Activated CD8-positive, alpha-beta memory T cell treated with anti-CD3 and anti-CD28 coated beads for 36 hours (primary cell): ENCODE measurements around the gene BNC2. TPM values are rescaled to one million over a fixed set of nuclear protein-coding genes. Genes with fewer than 3 reads are reported as not detected.

Source experiments
- CTCF ChIA-PET: fragments of 350-600 bp; sonication (Branson Sonifier 250); formaldehyde crosslinking; loops from one replicate; lab custom pipeline; 2021; ENCODE audit warnings: antibody characterized with exemption; lab: Charles Lee
- POLR2A ChIA-PET: fragments of 350-600 bp; sonication (Branson Sonifier 250); formaldehyde crosslinking; loops from one replicate; lab custom pipeline; 2021; ENCODE audit warnings: antibody characterized with exemption; lab: Charles Lee
- total RNA-seq, 2 experiments: library from RNA; stranded (reverse); gene quantifications; one replicate each; pipeline ENCODE4 v1.2.3, GENCODE V29; 2021

BNC2 gene
- total RNA-seq, 2 experiments from 2014 or later = not detected

DNA sequence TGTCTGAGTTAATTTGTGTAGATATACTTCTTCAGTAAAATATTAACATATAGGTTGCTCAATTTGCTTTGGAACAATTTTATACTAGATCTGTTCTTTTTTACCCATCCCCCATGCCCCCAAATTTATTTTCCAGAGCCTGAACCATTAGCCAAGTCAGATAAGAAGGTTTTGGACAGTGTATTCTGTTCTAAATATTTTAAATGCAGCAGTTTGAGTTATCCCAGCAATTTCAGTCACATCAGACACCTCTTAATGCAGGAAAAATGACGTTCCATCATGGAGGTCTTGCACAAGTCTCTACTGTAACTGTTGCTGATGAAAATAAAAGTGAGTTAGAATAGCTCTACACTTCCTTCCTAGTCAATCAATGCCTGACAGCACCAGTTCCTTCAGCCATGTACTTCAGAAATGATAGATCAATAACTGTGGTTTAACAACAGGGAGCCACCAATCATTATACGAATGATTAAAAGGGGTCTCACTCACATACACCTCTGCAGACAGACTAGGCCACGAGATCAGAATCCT lies 215.8 kb downstream of the BNC2 start:
- ChIA-PET CTCF (no interaction called here), POLR2A (no interaction called here)

DNA sequence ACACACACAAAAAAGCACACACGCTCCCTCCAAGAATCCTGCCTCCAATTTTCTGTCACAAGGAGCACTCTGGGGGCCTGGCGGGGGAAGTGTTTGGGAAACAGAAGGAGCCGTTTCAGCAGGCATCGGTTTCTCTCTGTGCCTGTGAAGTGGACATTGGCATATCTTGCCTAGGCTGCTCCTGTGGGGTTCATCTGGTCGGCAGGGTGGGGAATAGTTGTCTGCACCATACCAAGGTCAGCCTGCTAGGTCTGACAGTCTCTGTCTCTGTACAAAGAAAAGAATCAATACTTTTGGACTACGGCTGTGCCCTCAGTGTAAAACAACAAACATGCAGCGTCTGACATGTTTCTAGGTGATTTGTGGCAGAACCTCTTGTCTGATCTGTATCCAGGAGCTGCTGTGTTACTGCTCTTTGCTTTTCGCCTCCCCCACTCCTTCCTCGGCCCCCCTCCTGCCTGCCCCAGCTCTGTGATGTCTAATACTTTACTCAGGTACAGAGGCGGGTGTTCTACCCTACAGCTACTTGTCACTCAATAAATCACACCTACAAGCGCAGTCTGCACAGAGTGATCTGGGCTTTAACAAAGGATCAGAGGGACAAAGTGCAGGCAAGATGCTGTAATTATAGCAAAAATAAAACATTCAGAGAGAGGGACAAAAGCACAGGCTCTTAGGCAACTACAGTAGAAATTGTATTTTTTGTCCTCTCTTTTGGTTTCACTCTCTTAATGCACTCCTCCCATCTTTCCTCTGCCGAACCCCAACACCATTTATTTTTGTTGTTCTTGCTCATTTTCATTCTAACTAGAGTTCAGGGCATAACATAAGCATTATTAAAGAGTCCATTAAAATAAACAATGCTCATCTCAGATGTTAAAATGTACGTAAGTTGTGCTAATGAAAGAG lies 216.7 kb downstream of the BNC2 start:
- CTCF ChIA-PET = no interaction called here
- POLR2A ChIA-PET = no interaction called here

GRCh38 chr9:16652582-16652981 lies 217.9 kb downstream of the BNC2 start:
- CTCF ChIA-PET = no interaction called here
- POLR2A ChIA-PET = no interaction called here

GRCh38 chr9:16651446-16651964 lies 219.0 kb downstream of the BNC2 start:
- CTCF ChIA-PET = no interaction called here

GRCh38 chr9:16645970-16646369 lies 224.5 kb downstream of the BNC2 start:
- POLR2A ChIA-PET = no interaction called here
- CTCF ChIA-PET = no interaction called here

More at GRCh38 chr9:16651446-16651964, 219.0 kb downstream of the BNC2 start:
- POLR2A ChIA-PET = no interaction called here

- CTCF ChIA-PET = no interaction called here
Observed at GRCh38 chr9:16642421-16643109, 227.9 kb downstream of the BNC2 start.

GRCh38 chr9:16640649-16641048 lies 229.8 kb downstream of the BNC2 start:
- POLR2A ChIA-PET = no interaction called here
- CTCF ChIA-PET = interaction anchor here (0.5 kb wide), 1 partner anchor 162 kb away, joined by 3 read pairs; no protein-coding TSS in a partner anchor

More at GRCh38 chr9:16642421-16643109, 227.9 kb downstream of the BNC2 start:
- POLR2A ChIA-PET = no interaction called here

DNA sequence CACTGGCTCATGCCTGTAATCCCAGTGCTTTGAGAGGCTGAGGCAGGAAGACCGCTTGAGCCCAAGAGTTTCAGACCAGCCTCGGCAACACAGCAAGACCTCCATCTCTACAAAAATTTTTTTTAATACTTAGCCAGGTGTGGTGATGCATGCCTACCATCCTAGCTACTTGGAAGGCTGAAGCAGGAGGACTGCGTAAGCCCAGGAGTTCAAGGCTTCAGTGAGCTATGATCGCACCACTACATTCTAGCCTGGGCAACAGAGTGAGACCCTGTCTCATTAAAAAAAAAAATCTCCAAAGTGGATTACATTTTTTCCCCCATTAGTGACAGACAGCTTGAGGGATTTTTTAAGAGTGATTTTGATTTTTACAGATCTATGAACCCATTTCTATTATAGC lies 230.8 kb downstream of the BNC2 start:
- POLR2A ChIA-PET = no interaction called here
- CTCF ChIA-PET = no interaction called here

DNA sequence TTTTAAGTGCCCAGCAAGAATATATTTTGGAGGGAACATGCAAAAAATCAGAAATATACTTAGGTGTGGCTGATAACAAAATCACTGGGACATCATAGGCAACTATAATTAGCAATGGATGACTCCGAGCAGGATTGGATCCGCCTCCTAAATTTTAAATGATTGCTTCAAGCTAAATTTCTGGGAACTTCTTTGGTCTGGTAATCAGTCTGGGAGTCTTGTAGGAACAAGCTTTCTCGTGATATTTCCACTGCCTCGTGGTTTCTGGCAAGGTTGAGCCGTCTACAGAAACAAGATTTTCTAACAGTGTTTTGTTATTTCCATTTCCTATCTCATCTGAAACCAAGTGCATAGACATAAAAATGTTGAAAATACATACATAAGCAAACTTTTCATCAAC lies 232.6 kb downstream of the BNC2 start:
- CTCF ChIA-PET = no interaction called here
- POLR2A ChIA-PET = no interaction called here

- POLR2A ChIA-PET = no interaction called here
- CTCF ChIA-PET = no interaction called here
Observed at GRCh38 chr9:16637218-16637617, 233.3 kb downstream of the BNC2 start.

DNA sequence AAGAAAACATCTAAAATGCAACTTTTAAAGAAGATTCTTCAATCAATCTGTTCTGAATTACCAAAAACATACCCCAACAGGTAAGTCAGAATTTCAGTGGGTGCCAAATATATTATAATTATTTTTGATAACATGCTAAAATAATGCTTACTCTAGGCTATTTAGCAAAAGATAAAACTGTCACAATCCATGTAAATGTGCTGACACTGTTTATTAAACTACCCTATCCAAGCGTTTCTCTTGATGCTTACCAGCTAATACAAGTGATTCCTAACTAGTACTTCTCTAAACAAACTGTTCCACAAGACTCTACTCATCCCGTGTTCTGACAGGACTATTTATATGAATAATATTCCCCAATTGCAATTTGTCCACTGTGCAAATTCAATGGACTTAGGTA lies 236.7 kb downstream of the BNC2 start:
- POLR2A ChIA-PET = no interaction called here
- CTCF ChIA-PET = no interaction called here

DNA sequence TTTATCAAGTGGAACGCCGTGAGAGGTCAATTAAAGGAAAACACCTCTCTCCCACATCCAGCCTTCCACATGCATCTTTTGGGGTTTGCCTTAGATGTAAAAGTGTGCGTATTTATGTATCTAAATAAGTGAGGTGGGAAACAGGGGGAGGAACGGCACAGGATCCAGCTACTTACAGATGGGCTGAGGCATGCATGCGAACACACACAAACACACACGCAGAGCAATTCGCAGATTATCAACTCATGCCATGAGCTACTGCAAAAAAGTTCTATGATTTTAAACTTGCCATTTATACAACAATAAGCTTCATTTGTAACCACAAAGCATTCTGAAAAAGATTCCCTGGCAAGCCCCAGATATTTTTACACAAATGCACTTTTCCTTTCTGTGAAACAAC lies 242.1 kb downstream of the BNC2 start:
- POLR2A ChIA-PET = no interaction called here
- CTCF ChIA-PET = no interaction called here

DNA sequence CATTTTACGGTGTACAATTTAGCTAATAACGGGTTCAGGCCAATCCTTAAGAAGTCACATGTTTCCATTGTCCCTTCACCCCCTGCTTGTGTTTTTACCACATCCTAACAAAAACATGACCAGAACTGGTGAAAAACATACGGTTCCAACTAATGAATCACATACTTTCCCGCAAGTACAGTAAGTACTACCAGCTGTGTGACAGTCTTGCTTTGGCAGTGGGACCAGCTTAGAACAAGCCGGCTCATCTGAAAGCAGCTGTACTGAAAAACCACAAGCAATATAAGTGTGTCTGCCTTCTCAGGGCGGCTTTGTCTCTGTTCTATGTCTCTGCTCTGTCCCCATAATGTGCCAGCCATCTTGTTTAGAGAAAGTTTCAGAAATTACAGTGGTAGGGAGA lies 242.5 kb downstream of the BNC2 start:
- POLR2A ChIA-PET = no interaction called here
- CTCF ChIA-PET = no interaction called here

DNA sequence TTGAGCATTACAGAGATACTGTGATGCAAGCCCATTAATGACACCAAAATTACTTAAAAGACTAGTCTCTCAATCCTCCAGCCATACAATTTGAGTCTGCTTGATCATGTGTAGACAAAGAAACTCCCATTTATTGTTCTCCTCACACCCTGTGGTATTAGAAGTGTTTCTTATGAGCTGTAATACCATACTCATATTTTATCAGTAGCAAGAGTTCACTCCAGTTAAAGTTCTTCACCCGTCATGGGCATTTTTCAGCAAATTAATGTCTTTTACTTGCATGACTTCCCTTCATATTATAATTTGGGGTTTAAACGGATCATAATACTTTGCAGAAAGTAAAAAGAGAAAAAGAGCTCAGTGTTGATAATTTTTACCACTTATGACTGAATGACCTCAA lies 242.9 kb downstream of the BNC2 start:
- ChIA-PET CTCF (no interaction called here), POLR2A (no interaction called here)

DNA sequence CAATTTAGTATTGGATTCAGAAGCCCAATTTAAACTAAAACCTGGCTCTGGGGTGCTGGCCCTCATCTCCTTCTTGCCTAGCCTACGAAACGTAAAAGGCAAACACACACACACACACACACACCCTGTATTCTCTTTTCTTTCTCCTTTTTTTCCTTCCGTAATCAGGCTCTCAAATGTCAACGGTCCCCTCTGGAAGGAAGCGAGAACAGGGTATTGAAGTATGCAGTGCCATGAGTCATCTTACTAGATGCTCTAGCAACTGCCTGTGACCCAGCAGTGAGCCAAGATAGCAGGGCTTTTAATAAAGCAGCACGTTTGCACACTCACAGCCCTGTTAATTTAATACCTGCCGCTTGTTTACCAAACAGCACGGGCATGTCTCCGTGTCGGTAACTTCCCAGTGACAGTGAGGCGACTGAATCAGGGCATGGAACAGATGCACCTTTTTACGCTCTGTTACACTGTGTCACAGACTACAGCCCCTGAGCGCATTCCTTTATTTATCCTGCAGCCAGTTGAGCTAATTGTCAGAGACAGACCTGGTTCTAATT lies 243.8 kb downstream of the BNC2 start:
- POLR2A ChIA-PET = no interaction called here
- CTCF ChIA-PET = no interaction called here

GRCh38 chr9:16625811-16626210 lies 244.7 kb downstream of the BNC2 start:
- ChIA-PET POLR2A (no interaction called here), CTCF (no interaction called here)

DNA sequence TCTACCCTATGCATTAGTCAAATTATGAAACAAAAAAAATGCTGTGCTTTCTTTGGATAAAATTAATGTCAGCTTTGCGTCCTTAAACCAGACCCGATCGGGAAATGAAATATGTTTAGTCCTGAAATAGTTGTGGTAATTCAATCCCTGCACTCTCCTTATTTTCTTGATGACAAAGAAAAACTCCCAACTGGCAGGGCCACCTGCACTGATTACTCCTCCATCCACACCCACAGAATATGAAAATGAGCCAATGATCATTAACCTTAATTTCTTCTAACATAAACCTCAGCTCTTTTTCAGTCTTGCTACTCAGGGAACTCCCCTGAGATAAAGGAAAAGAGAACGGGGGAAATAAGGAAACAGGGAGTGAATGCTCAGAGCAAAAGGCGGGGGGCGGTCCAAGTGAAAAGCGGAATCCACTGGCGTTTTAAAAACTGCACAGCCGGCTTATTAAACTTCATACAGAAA lies 245.3 kb downstream of the BNC2 start:
- POLR2A ChIA-PET = no interaction called here
- CTCF ChIA-PET = no interaction called here

GRCh38 chr9:16624744-16625117 lies 245.7 kb downstream of the BNC2 start:
- ChIA-PET POLR2A (no interaction called here), CTCF (no interaction called here)

DNA sequence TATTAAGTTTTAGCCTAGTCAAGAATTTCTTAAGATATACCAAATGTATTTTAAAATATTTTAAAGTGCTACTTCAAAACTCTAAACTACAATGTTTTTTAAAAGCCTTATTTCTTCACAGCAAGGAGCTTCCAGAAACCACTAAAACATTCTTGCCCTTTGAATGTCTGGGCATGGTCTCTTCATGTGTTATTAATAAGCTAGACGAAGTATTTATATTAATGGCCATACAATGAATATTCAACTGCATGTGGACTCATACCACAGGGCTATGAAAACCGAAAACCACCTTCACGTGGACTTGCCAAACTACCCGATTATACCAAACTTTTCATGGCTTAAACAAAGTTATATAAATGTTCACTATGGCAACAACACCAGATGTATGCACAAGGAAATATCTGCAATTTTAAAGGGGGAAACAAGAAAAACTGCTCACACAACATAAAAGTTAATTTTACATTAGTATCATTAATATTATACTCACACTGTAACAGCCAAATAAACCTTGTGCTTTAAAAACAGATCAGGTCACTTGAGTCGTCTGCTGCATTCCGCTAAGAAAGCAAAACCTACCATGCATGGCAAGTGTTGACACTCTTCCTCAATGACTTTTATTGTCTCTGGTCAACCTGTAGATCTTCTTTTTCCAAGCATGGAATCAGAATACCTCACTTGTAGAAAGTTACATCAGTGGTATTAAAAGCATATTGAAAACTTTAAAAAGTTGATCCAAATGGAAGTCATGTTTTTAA lies 246.3 kb downstream of the BNC2 start:
- CTCF ChIA-PET = no interaction called here
- POLR2A ChIA-PET = no interaction called here
